Erythroblast (primary cell): ENCODE measurements around the gene PRKCE.

Experiments used
- DNase-seq, 2 experiments: peaks; one replicate each; lab custom pipeline; 2025; lab: John Stamatoyannopoulos, UW
- GATA1 ChIP-seq: IDR thresholded peaks from 2 replicates; pipeline ENCODE4 v1.6.1; 2011; ENCODE audit warnings: low read depth, mild to moderate bottlenecking, control low read depth, low read length, moderate library complexity
- POLR2A ChIP-seq: IDR thresholded peaks from 2 replicates; pipeline ENCODE4 v1.6.1; 2011; ENCODE audit warnings: mild to moderate bottlenecking, low read length

Gene PRKCE

DNA sequence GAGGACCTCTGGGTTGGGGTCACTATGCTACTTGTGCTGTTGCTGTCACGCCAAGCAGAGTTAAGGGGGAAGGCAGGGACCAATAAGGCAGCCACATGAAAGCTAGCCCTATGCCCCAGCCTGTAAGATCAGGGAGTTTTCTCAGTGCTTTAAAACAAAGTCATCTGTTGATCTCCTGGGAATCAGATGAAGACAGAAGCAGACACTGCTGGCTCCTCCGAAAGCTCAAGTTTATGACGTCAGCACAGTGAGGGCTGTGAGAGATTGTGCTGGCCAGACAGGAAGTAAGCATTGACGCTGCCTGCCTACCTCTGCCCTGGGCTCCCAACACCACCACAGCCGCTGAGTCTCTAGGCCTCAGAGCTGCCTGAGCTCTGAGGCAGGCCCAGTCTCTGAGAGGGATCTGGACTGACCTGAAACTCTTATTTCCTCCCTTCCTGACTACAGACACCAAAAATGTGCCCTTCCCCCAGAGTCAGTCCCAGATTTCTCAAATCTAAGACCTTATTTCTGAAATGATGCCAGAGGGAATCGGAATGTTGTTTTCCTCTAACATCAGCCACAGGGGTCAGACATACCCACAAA, 527.7 kb downstream of the PRKCE start:
- TF ChIP-seq POLR2A (no peak), GATA1 (no peak)

DNA sequence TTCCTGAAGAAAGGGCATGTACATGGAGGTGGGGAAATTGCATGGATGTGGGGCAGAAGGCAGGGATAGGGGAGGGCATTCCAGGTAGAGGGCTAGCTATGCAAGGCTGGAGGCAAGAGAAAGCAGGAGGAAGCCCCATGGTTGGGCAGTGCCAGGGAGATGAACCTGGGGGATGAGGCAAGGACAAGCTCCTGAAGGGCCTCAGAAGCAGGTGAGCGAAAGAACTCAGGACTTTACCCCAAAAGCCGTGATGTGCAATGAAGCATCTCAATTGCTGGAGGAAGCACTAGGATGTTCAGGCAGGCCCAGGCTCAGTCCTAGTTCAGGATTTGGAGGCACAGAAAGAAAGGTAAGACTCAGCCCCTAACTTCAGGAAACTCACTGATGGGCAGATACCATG, 528.7 kb downstream of the PRKCE start:
- no peak for TF ChIP-seq GATA1
- DNase-seq = no peak

More for the DNA sequence above, 527.7 kb downstream of the PRKCE start:
- peak in 1 of 2 experiments; percentile 18 for DNase-seq

DNA sequence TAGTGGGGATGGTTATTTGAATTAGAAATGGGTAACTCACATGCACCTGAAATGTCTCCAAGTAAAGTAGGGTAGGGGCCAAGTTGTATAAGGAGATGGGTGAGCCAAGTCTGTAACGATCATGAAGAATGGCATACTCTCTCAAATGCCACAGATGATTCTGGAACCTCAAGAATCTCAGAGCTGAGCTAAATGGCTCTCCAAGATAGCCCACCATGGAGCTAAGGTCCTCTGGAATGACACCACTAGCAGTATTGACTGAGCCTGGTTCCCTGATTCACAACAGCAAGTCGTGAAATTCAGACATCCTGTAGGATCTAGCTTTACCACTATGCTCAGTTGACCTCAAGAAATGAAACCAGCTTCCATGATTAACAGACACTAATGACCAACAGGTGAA, 529.8 kb downstream of the PRKCE start:
- TF ChIP-seq GATA1 (no peak), POLR2A (no peak)
- no peak for DNase-seq

DNA sequence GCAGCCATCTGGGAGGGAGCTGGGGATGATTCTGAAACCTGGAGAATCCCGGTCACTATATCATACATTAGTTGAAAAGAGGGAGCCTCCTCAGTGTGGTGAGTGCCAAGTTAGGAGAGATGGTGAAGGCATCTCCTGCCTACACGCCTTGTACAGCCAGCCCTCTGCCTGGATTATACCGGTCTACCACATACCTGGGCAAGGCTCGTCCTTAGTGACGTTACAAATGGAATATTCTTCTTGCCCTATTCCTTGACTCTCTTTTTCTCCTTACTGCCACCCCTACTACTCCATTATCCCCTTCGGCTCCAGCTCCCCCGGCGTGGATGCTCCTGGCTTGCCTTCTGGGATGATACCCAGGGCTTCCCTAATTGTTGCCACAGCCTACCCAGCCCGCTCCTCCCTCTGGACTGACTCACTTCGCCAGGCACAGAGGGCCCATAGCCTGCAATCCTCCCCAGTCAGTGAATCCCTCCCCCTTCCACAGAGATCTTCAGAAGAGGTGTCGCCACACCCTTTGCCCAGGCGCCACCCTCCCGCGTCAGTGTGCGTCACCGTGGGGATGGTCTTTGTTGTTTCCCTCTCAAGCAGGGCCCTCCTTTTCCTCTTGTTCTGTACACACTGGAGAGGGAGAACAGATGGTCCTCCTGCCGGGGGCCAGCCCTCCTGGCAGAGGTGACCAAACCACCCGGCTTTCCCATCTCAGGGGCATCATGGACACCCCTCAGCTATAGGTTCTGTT, 530.5 kb downstream of the PRKCE start:
- DNase-seq = no peak
- TF ChIP-seq POLR2A = no peak
- TF ChIP-seq GATA1 = no peak

DNA sequence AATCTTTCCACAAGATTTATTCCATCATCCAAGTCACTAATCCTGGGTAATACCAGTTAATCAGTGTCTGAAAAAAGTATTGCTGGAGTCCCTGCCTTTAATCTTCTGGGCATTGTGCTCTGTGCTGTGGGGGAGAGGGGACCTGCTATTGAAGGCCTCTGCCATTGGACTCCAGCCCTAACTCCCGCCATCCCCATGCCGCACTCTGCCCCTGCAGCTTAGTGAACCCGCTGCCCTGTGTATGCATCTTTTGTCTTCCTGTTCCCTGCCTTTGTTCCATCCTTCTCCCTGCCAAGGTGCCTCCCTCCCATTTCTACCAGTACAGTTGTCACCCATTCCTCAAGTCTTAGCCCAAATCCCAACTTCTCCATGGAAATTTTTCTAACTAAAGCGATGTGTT, 532.0 kb downstream of the PRKCE start:
- DNase-seq = no peak
- TF ChIP-seq GATA1 (no peak), POLR2A (no peak)

DNA sequence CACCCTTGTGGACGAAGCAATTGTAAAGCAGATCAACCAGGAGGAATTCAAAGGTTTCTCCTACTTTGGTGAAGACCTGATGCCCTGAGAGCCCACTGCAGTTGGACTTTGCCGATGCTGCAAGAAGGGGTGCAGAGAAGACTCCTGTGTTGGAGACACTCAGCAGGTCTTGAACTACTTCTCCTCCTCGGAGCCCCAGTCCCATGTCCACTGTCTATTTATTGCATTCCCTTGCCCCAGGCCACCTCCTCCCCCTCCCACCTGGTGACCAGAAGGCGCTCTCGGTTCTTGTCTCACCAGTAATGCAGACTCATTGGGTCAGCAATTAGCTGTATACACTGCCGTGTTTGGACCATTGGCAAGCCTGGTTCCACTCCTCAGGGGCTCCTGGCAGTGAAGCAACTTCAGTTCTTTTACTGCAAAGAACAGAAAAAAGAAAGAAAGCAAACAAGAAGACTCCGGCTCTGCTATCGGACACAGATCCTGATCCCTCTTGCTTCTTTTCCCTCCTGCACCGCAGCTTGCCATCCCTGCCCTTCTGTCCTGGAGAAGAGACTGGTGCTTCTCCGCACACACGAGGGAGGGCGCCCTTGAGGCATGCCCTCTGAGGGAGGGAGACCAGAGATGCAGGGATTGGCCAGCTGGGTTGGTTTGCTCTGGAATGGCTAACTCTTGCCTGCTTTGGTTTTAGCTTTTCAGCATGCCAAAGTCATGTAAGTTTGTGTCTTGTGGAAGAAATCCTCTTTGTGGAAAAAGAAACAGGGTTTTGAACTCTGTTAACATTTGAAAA, 533.5 kb downstream of the PRKCE start:
- TF ChIP-seq POLR2A (no peak), GATA1 (no peak)
- DNase-seq = peak; percentile 24 to 44

DNA sequence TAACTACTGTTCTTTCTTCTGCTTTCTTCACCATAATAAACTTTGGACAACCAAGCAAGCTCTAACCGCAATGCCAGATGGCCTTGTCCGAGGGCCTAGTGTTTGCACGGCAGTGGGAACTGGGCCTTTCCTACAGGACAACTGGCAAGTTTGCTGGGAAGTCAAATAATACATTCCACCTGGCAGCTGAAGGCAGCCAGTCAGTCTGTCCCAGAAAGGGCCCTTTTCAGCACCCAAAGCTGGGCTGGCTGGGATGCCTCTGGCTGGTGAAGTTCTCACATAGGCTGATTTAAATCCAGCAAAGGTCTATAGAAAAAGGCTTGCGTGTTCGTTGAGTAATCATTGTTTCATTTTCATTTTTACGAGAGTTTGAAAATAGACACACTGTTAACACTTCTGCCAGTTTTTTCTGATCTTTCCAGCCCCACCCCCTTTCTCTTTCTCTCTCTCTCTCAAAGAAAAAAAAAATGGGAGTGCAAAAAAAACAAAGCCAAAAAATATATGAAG, 535.7 kb downstream of the PRKCE start:
- no peak for DNase-seq
- TF ChIP-seq POLR2A = no peak
- no peak for TF ChIP-seq GATA1

DNA sequence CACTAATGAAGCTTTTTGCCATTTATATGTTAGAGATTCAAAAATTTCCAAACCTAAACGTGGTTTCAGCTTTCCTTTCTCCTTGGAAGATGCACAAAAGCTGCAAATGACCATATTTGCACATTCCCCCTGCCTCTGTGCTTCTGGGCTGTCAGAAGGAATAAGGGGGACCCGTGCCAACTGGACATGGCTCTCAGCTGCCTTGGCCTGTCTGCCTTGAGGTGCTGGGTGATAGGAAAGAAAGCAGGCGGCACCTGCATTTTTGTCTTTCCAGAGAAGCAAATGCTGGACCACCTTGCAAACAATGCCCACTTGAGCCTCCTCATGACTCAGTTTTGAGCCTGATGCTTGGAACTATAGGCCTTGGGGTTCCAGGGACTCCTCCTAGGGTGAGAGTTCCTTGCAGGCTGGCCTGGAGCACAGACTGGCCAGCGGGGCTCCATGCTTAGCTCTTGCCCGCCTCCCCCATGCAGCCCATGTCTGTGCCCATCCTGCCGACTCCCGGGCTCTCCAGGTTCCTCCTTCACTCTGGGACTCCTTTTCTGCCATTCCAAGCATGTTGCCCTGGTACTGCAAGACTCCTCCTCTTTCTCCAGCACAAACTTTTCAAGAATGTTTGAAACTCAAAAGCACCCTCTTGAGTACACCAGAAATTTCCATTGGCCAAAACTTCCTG, 536.7 kb downstream of the PRKCE start:
- TF ChIP-seq GATA1 (no peak), POLR2A (no peak)
- DNase-seq = no peak

DNA sequence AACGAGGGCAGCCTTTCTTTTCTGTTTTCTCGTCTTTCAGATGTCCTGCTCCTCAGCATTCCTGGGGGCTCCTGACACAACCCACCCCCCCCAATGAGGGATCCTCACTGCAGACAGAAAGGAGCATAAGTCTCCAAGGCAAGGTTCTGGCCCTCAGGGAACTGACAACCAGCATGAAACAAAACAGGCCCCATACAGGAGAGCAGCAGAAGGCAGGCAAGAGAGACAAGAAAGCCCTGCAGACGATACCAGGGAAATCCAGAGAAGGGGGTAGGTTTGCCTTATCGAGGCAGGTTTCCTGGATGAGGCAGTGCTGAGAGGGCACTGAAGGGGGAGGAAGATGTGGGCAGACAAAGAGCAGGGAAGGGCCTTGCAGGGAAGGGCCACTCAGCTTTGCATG, 541.9 kb downstream of the PRKCE start:
- DNase-seq = no peak
- TF ChIP-seq GATA1 (no peak), POLR2A (no peak)

DNA sequence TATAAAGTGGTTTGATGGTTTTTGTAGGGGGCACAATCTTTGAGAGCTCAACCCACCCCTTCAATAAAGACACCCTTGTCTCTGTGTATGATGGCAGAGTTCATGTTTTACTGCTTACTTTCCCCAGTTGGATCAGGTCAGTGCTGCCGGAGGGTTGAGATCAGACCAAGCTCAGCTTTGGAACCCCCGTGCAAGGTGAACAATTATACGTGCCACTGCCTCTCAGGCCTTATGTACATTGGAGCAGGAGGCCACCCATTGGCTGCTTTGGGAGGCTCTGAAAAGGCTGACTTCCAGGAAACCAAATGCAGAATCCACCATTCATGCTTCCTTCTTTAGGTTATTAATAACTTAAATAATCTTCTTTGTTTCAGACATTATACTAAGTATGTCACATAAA, 542.4 kb downstream of the PRKCE start:
- no peak for DNase-seq
- no peak for TF ChIP-seq POLR2A
- no peak for TF ChIP-seq GATA1

DNA sequence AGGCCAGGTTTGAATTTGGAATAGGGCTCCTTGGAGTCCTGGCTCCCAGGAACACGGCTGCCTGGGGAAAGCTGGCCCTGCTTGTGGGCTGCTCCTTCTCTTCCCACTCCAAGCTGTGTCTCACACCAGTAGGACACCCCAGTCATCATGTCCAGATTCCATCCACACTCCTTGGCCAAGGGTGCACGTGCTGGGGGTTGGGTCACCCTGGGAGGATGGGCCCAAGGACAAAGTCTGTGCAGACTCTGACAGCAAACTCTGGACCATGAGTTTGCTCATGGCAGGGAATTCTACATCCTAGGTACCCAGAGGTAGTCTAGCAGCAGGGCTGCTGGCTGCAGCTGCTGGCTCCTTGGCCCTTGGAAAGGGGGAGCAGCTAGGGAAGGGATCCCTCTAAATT, 543.4 kb downstream of the PRKCE start:
- TF ChIP-seq GATA1 (no peak), POLR2A (no peak)
- no peak for DNase-seq

DNA sequence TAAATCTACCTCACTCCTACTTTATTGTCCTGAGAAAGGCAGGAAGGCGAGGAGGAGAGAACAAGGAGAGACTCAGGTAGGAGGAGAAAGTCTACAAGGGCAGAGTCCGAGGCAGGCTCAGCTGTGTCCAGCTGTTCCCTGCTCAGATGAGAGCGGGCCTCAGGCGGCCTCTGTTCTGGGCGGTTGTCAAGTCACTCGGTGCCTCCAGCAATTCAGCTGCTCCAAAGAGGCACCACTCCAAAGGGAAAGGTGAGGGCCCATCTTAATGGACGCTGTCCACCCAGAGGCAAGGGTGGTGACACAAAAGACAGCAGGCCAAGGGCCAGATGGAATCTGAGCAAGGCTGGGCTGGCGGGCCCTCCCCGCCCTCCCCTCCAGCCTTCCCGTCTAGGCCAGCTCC, 544.3 kb downstream of the PRKCE start:
- TF ChIP-seq POLR2A (no peak), GATA1 (no peak)
- DNase-seq = no peak

DNA sequence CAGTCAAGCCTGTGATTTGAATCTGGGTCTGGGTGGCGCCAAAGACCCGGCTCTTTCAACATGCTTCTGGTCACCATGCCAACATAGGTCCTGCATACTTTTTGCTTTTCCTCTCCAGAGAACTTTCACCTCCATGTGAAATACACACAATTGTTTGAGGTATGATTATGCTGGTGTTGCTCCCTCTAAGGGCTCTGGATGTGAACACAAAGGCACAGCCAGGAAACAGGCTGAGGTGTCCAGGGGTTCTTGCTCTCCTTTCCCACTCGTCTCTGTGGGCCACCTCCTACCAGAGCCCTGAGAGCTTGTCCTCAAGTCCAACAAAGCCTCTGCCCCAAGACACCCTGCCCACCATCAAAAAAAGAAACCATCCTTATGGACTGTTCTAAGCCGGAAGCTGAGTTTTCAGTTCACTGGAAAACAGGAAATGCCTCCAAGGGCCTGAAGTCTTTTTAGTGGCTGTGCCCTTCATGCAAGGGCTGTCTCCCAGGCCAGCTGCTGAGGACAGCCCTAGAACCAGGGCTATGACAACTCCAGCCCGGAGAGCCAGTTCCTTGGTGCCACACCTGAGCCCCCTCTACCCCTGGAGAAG, 545.5 kb downstream of the PRKCE start:
- TF ChIP-seq GATA1 = no peak
- no peak for TF ChIP-seq POLR2A
- no peak for DNase-seq
